ENCODE results near the gene NFIC. TPM values are rescaled to one million over a fixed set of nuclear protein-coding genes. Genes with fewer than 3 reads are reported as not detected.

The NFIC gene
- total and polyA plus RNA-seq, 2 of the 4 experiments (the other 2 are of a cell fraction) = 21.9 to 32.1 TPM

GRCh38 chr19:3404324-3405260, 38.2 kb downstream of the NFIC start:
- peak overlapping the region; percentile 93 for H3K23ac ChIP-seq (ENCODE audit: low read depth, low read length)
- peak overlapping the region; percentile 97 for H2BK5ac ChIP-seq (ENCODE audit: low read depth, low read length, poor library complexity, severe bottlenecking)
- H3K36me3 ChIP-seq (ENCODE audit: control insufficient read depth, insufficient read depth, low read length) = peaks cover 13% of the 10 kb centered on the region
- H4K20me1 ChIP-seq (ENCODE audit: insufficient read depth, low read length) = peaks cover 17% of the 10 kb centered on the region
- peak overlapping the region; percentile 85 to 99 for H4K8ac ChIP-seq (ENCODE audit: low read depth in 2 of 2, low read length in 2 of 2)
- H3K4me1 ChIP-seq (ENCODE audit: control insufficient read depth, insufficient read depth, low read length) = peaks cover 19% of the 10 kb centered on the region
- WGBS, 2 experiments (ENCODE audit: extremely low coverage in 2 of 2, insufficient read length in 1 of 2) = 10% methylated on average over 11 of the region's 62 CpGs; no CpG with 5 or more reads in 1 of the 2 experiments
- peak overlapping the region; percentile 55 for H2BK20ac ChIP-seq (ENCODE audit: low read depth, low read length)
- peak overlapping the region; percentile 91 for H2AFZ ChIP-seq (replicated peaks; ENCODE audit: low read length, poor library complexity)
- H3K79me1 ChIP-seq (ENCODE audit: low read depth in 1 of 2, low read length in 2 of 2) = peaks cover 14 to 67% of the 10 kb centered on the region in 2 experiments
- peak overlapping the region; percentile 100 for H2AK9ac ChIP-seq (replicated peaks; ENCODE audit: low read depth, low read length, poor library complexity)
- intact Hi-C loops (cut with micrococcal nuclease) = loop anchor here (2.0 kb wide), 2 partner anchors 36 to 46 kb away; no protein-coding TSS in a partner anchor
- peak; percentile 79 for ATAC-seq (ENCODE audit: low read depth)
- peak overlapping the region; percentile 98 for H4K91ac ChIP-seq (ENCODE audit: insufficient read depth, low read depth, low read length)
- peak overlapping the region; percentile 91 for H3K14ac ChIP-seq (replicated peaks; ENCODE audit: low read depth, low read length)
- H3K9ac ChIP-seq (ENCODE audit: low read depth, low read length) = peak overlapping the region; percentile 75
- peak overlapping the region; percentile 100 for H2AK5ac ChIP-seq (ENCODE audit: low read depth, low read length)
- H3K4me3 ChIP-seq (ENCODE audit: insufficient read depth, low read depth, low read length) = peak overlapping the region; percentile 5; the same call in 1 of the 2 replicates
- dilution Hi-C loops (cut with HindIII; ENCODE audit: low sequenced_read_pairs, unreplicated experiment) = no loop called here
- CTCF ChIA-PET = no interaction called here
- POLR2A ChIA-PET (ENCODE audit: unreplicated experiment) = no interaction called here
- BruUV-seq (replicated peaks) = no TSS peak
- H3K27ac ChIP-seq (ENCODE audit: insufficient read depth, low read length) = peak overlapping the region; percentile 96
- peaks cover 8% of the 10 kb centered on the region for H3K9me1 ChIP-seq (ENCODE audit: insufficient read depth, low read length)
- peak overlapping the region; percentile 71 for H3K56ac ChIP-seq (ENCODE audit: extremely low read depth, insufficient read depth, low read length)
- H4K5ac ChIP-seq (ENCODE audit: low read depth, low read length) = peak overlapping the region; percentile 60
- peak overlapping the region; percentile 61 for H3K4me2 ChIP-seq (ENCODE audit: low read depth, low read length)
- peak overlapping the region; percentile 97; the same call in 1 of the 3 replicates for H2BK15ac ChIP-seq (ENCODE audit: low read depth, low read length)
- H3K27me3 ChIP-seq (ENCODE audit: control insufficient read depth, insufficient read depth, low read length) = no peaks in the 10 kb centered on the region
- in situ Hi-C loops (cut with MboI; ENCODE audit: low sequenced_read_pairs) = no loop called here
- TF ChIP-seq CEBPB (IDR thresholded peaks at IDR 0.05; ENCODE audit: low read depth, low read length) (peak; percentile 5; the same call in 1 of the 2 replicates), MAZ (IDR thresholded peaks at IDR 0.05; ENCODE audit: borderline replicate concordance, low read depth, low read length) (peak; percentile 55), CHD1 (IDR thresholded peaks at IDR 0.05; ENCODE audit: low read depth, low read length) (no peak), BHLHE40 (IDR thresholded peaks at IDR 0.05; ENCODE audit: low read depth, low read length) (peak; percentile 48; the same call in 1 of the 2 replicates), USF2 (IDR thresholded peaks at IDR 0.05; ENCODE audit: low read depth, low read length) (no peak), POLR2A (IDR thresholded peaks at IDR 0.05; ENCODE audit: low read depth, low read length) (peak; percentile 89)
- peak overlapping the region; percentile 68; the same call in 1 of the 2 replicates for H3K18ac ChIP-seq (ENCODE audit: low read depth, low read length)
- peak overlapping the region; percentile 98 for H3K4ac ChIP-seq (ENCODE audit: low read depth, low read length)
- DNase-seq = peak; percentile 93
- peak overlapping the region; percentile 96 for H2BK120ac ChIP-seq (ENCODE audit: low read depth, low read length)
- H3K9me3 ChIP-seq (ENCODE audit: control insufficient read depth, insufficient read depth, low read length) = no peaks in the 10 kb centered on the region
